DOHH2 (cell line): ENCODE data around the gene C1orf159.
A peak's percentile ranks its signal among the peaks of the same experiment; 100 is the strongest.

ENCODE experiments used
- H3F3A ChIP-seq: fragments of 200-600 bp; sonication (generic), shearing (Covaris generic); 2 replicates; pipeline ENCODE4 v1.6.0; 2016; ENCODE audit warnings: antibody characterized with exemption, mild to moderate bottlenecking; ENCODE audit not compliant: control insufficient read depth, insufficient read depth
- H3K27ac ChIP-seq: fragments of 200-600 bp; sonication (generic); 2 replicates; pipeline ENCODE4 v1.5.1; 2014; ENCODE audit warnings: low read depth, mild to moderate bottlenecking, low read length, moderate library complexity
- H3K27me3 ChIP-seq: fragments of 200-600 bp; sonication (generic); 2 replicates; pipeline ENCODE4 v1.6.1; 2014; ENCODE audit warnings: mild to moderate bottlenecking, low read length, mixed read lengths; ENCODE audit not compliant: control insufficient read depth
- H3K36me3 ChIP-seq: fragments of 200-600 bp; sonication (generic); 2 replicates; pipeline ENCODE4 v1.6.1; 2014; ENCODE audit warnings: mild to moderate bottlenecking, low read length, moderate library complexity, mixed read lengths; ENCODE audit not compliant: control insufficient read depth
- H3K4me1 ChIP-seq: fragments of 200-600 bp; sonication (generic); 2 replicates; pipeline ENCODE4 v1.6.1; 2014; ENCODE audit warnings: mild to moderate bottlenecking, low read length, mixed read lengths; ENCODE audit not compliant: control insufficient read depth
- H3K4me2 ChIP-seq: fragments of 200-600 bp; sonication (generic); 2 replicates; pipeline ENCODE4 v1.6.0; 2014; ENCODE audit warnings: mild to moderate bottlenecking, low read length, moderate library complexity
- H3K4me3 ChIP-seq: fragments of 200-600 bp; sonication (generic); 2 replicates; pipeline ENCODE4 v1.5.1; 2014; ENCODE audit warnings: mild to moderate bottlenecking, low read length, mixed read lengths
- H3K79me2 ChIP-seq: fragments of 200-600 bp; sonication (generic); 2 replicates; pipeline ENCODE4 v1.6.1; 2014; ENCODE audit warnings: mild to moderate bottlenecking, low read length, mixed read lengths; ENCODE audit not compliant: control insufficient read depth
- H3K9me2 ChIP-seq: fragments of 200-600 bp; sonication (generic); replicated peaks from 2 replicates; pipeline ENCODE4 v1.6.1; 2014; ENCODE audit warnings: mild to moderate bottlenecking, low read length, mixed read lengths; ENCODE audit not compliant: control insufficient read depth
- H3K9me3 ChIP-seq: fragments of 200-600 bp; sonication (generic); 2 replicates; pipeline ENCODE4 v1.6.1; 2014; ENCODE audit warnings: antibody characterized with exemption, low read length, mixed read lengths; ENCODE audit not compliant: control insufficient read depth, insufficient read depth
- H4K20me1 ChIP-seq: fragments of 200-600 bp; sonication (generic); 2 replicates; pipeline ENCODE4 v1.6.0; 2014; ENCODE audit warnings: low read depth, mild to moderate bottlenecking, antibody characterized with exemption, low read length, moderate library complexity; ENCODE audit not compliant: control insufficient read depth, insufficient read depth
- CTCF ChIP-seq: fragments of 200-600 bp; sonication (generic); IDR thresholded peaks from one replicate; pipeline ENCODE4 v1.5.1; 2014; ENCODE audit warnings: antibody characterized with exemption, mild to moderate bottlenecking, low read depth, low read length; ENCODE audit not compliant: poor library complexity, severe bottlenecking
- EZH2phosphoT487 ChIP-seq: fragments of 200-600 bp; sonication (generic); IDR thresholded peaks from 2 replicates; pipeline ENCODE4 v1.6.1; 2017; ENCODE audit warnings: borderline replicate concordance, mild to moderate bottlenecking, antibody characterized with exemption, low read length, moderate library complexity, mixed read lengths

C1orf159 gene

GRCh38 chr1:1123581-1124507 is 8.0 kb upstream of the C1orf159 start:
- Histone ChIP-seq H3F3A (no peaks in the 10 kb centered on the region), H3K27me3 (peaks cover 13% of the 10 kb centered on the region), H4K20me1 (no peaks in the 10 kb centered on the region), H3K4me3 (no peak overlapping the region), H3K9me3 (peaks cover 10% of the 10 kb centered on the region; the same call in 1 of the 2 replicates), H3K4me2 (no peak overlapping the region), H3K4me1 (peaks cover 4% of the 10 kb centered on the region; the same call in 1 of the 2 replicates), H3K79me2 (no peaks in the 10 kb centered on the region), H3K27ac (no peak overlapping the region), H3K9me2 (no peaks in the 10 kb centered on the region), H3K36me3 (no peaks in the 10 kb centered on the region)
- TF ChIP-seq CTCF: no peak
- TF ChIP-seq EZH2phosphoT487: no peak

GRCh38 chr1:1122981-1123480 is 7.1 kb upstream of the C1orf159 start:
- no peaks in the 10 kb centered on the region for H3K79me2 ChIP-seq
- H4K20me1 ChIP-seq: no peaks in the 10 kb centered on the region
- peaks cover 22% of the 10 kb centered on the region for H3K27me3 ChIP-seq
- H3F3A ChIP-seq: no peaks in the 10 kb centered on the region
- no peak overlapping the region for H3K4me3 ChIP-seq
- no peak overlapping the region for H3K27ac ChIP-seq
- peaks cover 4% of the 10 kb centered on the region; the same call in 1 of the 2 replicates for H3K4me1 ChIP-seq
- H3K36me3 ChIP-seq: no peaks in the 10 kb centered on the region
- peaks cover 10% of the 10 kb centered on the region; the same call in 1 of the 2 replicates for H3K9me3 ChIP-seq
- no peak overlapping the region for H3K4me2 ChIP-seq
- TF ChIP-seq EZH2phosphoT487 (no peak), CTCF (no peak)
- no peaks in the 10 kb centered on the region for H3K9me2 ChIP-seq

- Histone ChIP-seq H3K27me3 (peaks cover 29% of the 10 kb centered on the region), H3K79me2 (no peaks in the 10 kb centered on the region), H3K4me2 (peak overlapping the region; percentile 48; the same call in 1 of the 2 replicates), H3K4me1 (peaks cover 4% of the 10 kb centered on the region; the same call in 1 of the 2 replicates), H3K27ac (no peak overlapping the region), H3F3A (no peaks in the 10 kb centered on the region), H3K36me3 (no peaks in the 10 kb centered on the region), H3K4me3 (no peak overlapping the region), H3K9me3 (peaks cover 10% of the 10 kb centered on the region; the same call in 1 of the 2 replicates), H4K20me1 (no peaks in the 10 kb centered on the region), H3K9me2 (no peaks in the 10 kb centered on the region)
- peak; percentile 88 for TF ChIP-seq CTCF
- TF ChIP-seq EZH2phosphoT487: no peak
Observed at GRCh38 chr1:1122078-1122811, 6.4 kb upstream of the C1orf159 start.
